GM23338 (cell line): ENCODE measurements around the gene ARHGAP27. TPM values are rescaled to one million over a fixed set of nuclear protein-coding genes. Genes with fewer than 3 reads are reported as not detected.

Source experiments
- CREB1 ChIP-seq: fragments of 250-450 bp; sonication (Bioruptor Pico); IDR thresholded peaks from 2 replicates; pipeline ENCODE4 v1.5.0; 2020; ENCODE audit warnings: low read depth, mild to moderate bottlenecking, moderate library complexity
- ETS1 ChIP-seq: IDR thresholded peaks from 2 replicates; pipeline ENCODE4 v1.6.1; 2016; ENCODE audit warnings: antibody characterized with exemption
- EZH2 ChIP-seq: fragments of 200-600 bp; sonication (generic); IDR thresholded peaks from one replicate; pipeline ENCODE4 v1.8.0; 2017; ENCODE audit warnings: antibody characterized with exemption, mild to moderate bottlenecking, low read depth; ENCODE audit not compliant: unreplicated experiment
- EZH2phosphoT487 ChIP-seq: fragments of 200-600 bp; sonication (generic); IDR thresholded peaks from one replicate; pipeline ENCODE4 v1.8.1; 2018; ENCODE audit warnings: antibody characterized with exemption; ENCODE audit not compliant: unreplicated experiment
- JUNB ChIP-seq: IDR thresholded peaks from one replicate; pipeline ENCODE4 v1.6.1; 2016; ENCODE audit warnings: antibody characterized with exemption; ENCODE audit not compliant: unreplicated experiment
- STAT1 ChIP-seq: IDR thresholded peaks from one replicate; pipeline ENCODE4 v1.6.1; 2016; ENCODE audit warnings: antibody characterized with exemption; ENCODE audit not compliant: unreplicated experiment
- polyA plus RNA-seq: library from polyadenylated mRNA; unstranded; fragments of >200 nt; fragmentation: Nextera tagmentation; extraction: Ambion mirVana; gene quantifications from 2 replicates; pipeline ENCODE4 v1.2.1, GENCODE V29; 2016
- total RNA-seq: library from RNA; depleted of rRNA; stranded (reverse); fragments of >200 nt; shearing (Covaris generic); gene quantifications from 2 replicates; pipeline ENCODE4 v1.2.3, GENCODE V29; 2014
- TF ChIP-seq, protein P1 (sequence below): fragments of 250-450 bp; sonication (Bioruptor Pico); IDR thresholded peaks from 2 replicates; pipeline ENCODE4 v1.5.0; 2020; ENCODE audit warnings: mild to moderate bottlenecking, moderate library complexity
- TF ChIP-seq, protein P2 (sequence below): IDR thresholded peaks from one replicate; pipeline ENCODE4 v1.6.1; 2018; ENCODE audit warnings: antibody characterized with exemption; ENCODE audit not compliant: unreplicated experiment

ARHGAP27 gene
- total and polyA plus RNA-seq, 2 experiments from 2014 or later = 5.9 to 17.7 TPM

GRCh38 chr17:45430738-45431530 lies 1.7 kb downstream of the ARHGAP27 start (continued):
- TF ChIP-seq, protein P1, sequence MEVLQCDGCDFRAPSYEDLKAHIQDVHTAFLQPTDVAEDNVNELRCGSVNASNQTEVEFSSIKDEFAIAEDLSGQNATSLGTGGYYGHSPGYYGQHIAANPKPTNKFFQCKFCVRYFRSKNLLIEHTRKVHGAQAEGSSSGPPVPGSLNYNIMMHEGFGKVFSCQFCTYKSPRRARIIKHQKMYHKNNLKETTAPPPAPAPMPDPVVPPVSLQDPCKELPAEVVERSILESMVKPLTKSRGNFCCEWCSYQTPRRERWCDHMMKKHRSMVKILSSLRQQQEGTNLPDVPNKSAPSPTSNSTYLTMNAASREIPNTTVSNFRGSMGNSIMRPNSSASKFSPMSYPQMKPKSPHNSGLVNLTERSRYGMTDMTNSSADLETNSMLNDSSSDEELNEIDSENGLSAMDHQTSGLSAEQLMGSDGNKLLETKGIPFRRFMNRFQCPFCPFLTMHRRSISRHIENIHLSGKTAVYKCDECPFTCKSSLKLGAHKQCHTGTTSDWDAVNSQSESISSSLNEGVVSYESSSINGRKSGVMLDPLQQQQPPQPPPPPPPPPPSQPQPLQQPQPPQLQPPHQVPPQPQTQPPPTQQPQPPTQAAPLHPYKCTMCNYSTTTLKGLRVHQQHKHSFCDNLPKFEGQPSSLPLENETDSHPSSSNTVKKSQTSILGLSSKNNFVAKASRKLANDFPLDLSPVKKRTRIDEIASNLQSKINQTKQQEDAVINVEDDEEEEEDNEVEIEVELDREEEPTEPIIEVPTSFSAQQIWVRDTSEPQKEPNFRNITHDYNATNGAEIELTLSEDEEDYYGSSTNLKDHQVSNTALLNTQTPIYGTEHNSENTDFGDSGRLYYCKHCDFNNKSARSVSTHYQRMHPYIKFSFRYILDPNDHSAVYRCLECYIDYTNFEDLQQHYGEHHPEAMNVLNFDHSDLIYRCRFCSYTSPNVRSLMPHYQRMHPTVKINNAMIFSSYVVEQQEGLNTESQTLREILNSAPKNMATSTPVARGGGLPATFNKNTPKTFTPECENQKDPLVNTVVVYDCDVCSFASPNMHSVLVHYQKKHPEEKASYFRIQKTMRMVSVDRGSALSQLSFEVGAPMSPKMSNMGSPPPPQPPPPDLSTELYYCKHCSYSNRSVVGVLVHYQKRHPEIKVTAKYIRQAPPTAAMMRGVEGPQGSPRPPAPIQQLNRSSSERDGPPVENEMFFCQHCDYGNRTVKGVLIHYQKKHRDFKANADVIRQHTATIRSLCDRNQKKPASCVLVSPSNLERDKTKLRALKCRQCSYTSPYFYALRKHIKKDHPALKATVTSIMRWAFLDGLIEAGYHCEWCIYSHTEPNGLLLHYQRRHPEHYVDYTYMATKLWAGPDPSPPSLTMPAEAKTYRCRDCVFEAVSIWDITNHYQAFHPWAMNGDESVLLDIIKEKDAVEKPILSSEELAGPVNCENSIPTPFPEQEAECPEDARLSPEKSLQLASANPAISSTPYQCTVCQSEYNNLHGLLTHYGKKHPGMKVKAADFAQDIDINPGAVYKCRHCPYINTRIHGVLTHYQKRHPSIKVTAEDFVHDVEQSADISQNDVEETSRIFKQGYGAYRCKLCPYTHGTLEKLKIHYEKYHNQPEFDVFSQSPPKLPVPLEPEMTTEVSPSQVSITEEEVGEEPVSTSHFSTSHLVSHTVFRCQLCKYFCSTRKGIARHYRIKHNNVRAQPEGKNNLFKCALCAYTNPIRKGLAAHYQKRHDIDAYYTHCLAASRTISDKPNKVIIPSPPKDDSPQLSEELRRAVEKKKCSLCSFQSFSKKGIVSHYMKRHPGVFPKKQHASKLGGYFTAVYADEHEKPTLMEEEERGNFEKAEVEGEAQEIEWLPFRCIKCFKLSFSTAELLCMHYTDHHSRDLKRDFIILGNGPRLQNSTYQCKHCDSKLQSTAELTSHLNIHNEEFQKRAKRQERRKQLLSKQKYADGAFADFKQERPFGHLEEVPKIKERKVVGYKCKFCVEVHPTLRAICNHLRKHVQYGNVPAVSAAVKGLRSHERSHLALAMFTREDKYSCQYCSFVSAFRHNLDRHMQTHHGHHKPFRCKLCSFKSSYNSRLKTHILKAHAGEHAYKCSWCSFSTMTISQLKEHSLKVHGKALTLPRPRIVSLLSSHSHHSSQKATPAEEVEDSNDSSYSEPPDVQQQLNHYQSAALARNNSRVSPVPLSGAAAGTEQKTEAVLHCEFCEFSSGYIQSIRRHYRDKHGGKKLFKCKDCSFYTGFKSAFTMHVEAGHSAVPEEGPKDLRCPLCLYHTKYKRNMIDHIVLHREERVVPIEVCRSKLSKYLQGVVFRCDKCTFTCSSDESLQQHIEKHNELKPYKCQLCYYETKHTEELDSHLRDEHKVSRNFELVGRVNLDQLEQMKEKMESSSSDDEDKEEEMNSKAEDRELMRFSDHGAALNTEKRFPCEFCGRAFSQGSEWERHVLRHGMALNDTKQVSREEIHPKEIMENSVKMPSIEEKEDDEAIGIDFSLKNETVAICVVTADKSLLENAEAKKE = no peak
- no peak for TF ChIP-seq EZH2phosphoT487
- TF ChIP-seq JUNB = no peak
- TF ChIP-seq, protein P2, sequence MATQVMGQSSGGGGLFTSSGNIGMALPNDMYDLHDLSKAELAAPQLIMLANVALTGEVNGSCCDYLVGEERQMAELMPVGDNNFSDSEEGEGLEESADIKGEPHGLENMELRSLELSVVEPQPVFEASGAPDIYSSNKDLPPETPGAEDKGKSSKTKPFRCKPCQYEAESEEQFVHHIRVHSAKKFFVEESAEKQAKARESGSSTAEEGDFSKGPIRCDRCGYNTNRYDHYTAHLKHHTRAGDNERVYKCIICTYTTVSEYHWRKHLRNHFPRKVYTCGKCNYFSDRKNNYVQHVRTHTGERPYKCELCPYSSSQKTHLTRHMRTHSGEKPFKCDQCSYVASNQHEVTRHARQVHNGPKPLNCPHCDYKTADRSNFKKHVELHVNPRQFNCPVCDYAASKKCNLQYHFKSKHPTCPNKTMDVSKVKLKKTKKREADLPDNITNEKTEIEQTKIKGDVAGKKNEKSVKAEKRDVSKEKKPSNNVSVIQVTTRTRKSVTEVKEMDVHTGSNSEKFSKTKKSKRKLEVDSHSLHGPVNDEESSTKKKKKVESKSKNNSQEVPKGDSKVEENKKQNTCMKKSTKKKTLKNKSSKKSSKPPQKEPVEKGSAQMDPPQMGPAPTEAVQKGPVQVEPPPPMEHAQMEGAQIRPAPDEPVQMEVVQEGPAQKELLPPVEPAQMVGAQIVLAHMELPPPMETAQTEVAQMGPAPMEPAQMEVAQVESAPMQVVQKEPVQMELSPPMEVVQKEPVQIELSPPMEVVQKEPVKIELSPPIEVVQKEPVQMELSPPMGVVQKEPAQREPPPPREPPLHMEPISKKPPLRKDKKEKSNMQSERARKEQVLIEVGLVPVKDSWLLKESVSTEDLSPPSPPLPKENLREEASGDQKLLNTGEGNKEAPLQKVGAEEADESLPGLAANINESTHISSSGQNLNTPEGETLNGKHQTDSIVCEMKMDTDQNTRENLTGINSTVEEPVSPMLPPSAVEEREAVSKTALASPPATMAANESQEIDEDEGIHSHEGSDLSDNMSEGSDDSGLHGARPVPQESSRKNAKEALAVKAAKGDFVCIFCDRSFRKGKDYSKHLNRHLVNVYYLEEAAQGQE = no peak
- no peak for TF ChIP-seq STAT1
- no peak for TF ChIP-seq ETS1
- TF ChIP-seq EZH2 = peak; percentile 54
- peak; percentile 31; the same call in 1 of the 2 replicates for TF ChIP-seq CREB1 (CRISPR knock-in tag)
